GM12875 (cell line): ENCODE measurements around the gene SLN.

ENCODE experiments used
- H3K4me3 ChIP-seq: one replicate; pipeline ENCODE4 v1.5.1; 2011; ENCODE audit warnings: low read depth, low read length, control low read depth
- CTCF ChIP-seq: IDR thresholded peaks from 2 replicates; pipeline ENCODE4 v1.5.1; 2011; ENCODE audit warnings: low read depth, mild to moderate bottlenecking, control low read depth, inconsistent platforms, low read length, moderate library complexity, borderline replicate concordance; ENCODE audit not compliant: insufficient read depth

Gene SLN

GRCh38 chr11:107677924-107678631 lies 33.8 kb downstream of the SLN start:
- H3K4me3 ChIP-seq: no peak overlapping the region
- no peak for TF ChIP-seq CTCF

GRCh38 chr11:107676336-107677057 lies 35.4 kb downstream of the SLN start:
- no peak for TF ChIP-seq CTCF
- H3K4me3 ChIP-seq: no peak overlapping the region

- H3K4me3 ChIP-seq: no peak overlapping the region
- TF ChIP-seq CTCF: no peak
Observed at GRCh38 chr11:107675902-107676301, 36.0 kb downstream of the SLN start.

GRCh38 chr11:107669893-107670601 lies 41.8 kb downstream of the SLN start:
- TF ChIP-seq CTCF: no peak
- no peak overlapping the region for H3K4me3 ChIP-seq

- no peak overlapping the region for H3K4me3 ChIP-seq
- TF ChIP-seq CTCF: no peak
Observed at GRCh38 chr11:107669191-107669740, 42.6 kb downstream of the SLN start.

GRCh38 chr11:107666911-107667613 lies 44.8 kb downstream of the SLN start:
- TF ChIP-seq CTCF: no peak
- H3K4me3 ChIP-seq: no peak overlapping the region
